Progenitor cell of endocrine pancreas (in vitro differentiated cells): ENCODE measurements around the gene TMEM61. TPM values are rescaled to one million over a fixed set of nuclear protein-coding genes. Genes with fewer than 3 reads are reported as not detected.

ENCODE experiments used
- DNase-seq: peaks from one replicate; pipeline ENCODE4 v3.0.0; 2021; ENCODE audit warnings: low spot score; ENCODE audit not compliant: unreplicated experiment
- H3K27ac Mint-ChIP-seq: 2 replicates; pipeline ENCODE4 v1.8.0; 2021; ENCODE audit warnings: mild to moderate bottlenecking, moderate library complexity, mixed read lengths
- H3K27me3 Mint-ChIP-seq: 2 replicates; pipeline ENCODE4 v1.8.0; 2021; ENCODE audit warnings: mixed read lengths
- H3K36me3 Mint-ChIP-seq: 2 replicates; pipeline ENCODE4 v1.8.0; 2022; ENCODE audit warnings: mixed read lengths; ENCODE audit not compliant: insufficient read depth
- H3K4me1 Mint-ChIP-seq: 2 replicates; pipeline ENCODE4 v1.8.0; 2021; ENCODE audit warnings: low read depth, mixed read lengths
- H3K4me3 Mint-ChIP-seq: 2 replicates; pipeline ENCODE4 v1.8.0; 2021; ENCODE audit warnings: low read depth, mild to moderate bottlenecking, moderate library complexity, mixed read lengths
- H3K9me3 Mint-ChIP-seq: 2 replicates; pipeline ENCODE4 v1.8.0; 2021; ENCODE audit warnings: low read depth, mixed read lengths
- CTCF ChIP-seq: fragments of 200-600 bp; sonication (generic); IDR thresholded peaks from one replicate; pipeline ENCODE4 v1.5.0; 2021; ENCODE audit warnings: antibody characterized with exemption, mild to moderate bottlenecking; ENCODE audit not compliant: unreplicated experiment
- total RNA-seq: library from RNA; stranded (reverse); gene quantifications from 2 replicates; pipeline ENCODE4 v1.2.1, GENCODE V29; 2021

Gene TMEM61
- total RNA-seq, 1 donor from 2014 or later, result 0.53 TPM

DNA sequence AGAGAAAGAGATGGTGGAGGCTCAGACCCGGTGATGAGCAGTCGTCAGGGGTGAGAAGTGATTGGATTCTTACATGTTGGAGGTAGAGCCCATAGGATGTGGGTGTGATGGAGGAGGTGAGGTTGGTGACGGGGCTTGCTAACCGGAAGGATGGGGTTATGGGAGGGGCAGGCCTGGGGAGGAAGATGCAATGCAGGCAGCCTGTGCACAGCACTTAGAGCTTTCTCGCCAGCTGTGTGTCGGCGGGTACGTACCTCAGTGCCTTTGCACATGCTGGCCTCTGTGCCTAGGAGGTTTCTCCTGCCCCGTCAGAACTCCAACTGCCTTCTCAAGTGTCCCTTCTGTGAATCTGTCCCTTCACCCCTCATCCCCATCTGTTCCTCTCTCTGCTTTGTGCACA is 15.4 kb downstream of the TMEM61 start:
- TF ChIP-seq CTCF, result no peak
- H3K4me3 Mint-ChIP-seq, result no peak overlapping the region
- no peak overlapping the region for H3K27ac Mint-ChIP-seq

DNA sequence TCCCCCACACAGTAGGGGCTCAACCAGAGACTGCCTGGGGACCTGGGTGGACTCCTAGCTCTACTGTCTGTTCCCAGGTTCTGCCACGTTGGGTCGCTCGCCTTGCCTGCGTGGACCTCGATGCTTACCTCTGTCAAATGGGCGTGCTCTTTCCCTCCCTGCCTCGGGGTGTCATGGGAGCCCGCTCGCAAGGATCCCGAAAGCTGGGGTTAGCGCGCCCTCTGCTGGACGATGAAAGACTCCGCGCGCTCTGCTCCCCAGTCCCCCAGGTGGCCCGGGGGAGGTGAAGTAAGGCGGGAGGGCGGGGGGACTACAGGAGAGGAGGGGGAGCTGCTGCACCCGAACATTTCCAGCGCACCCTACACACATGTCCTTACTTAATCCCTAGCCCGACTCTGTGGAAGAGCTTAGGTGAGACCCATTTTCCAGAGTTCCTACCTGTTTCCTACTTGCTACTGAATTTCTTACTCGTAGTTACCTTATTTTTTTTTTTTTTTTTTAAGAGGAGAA is 16.0 kb downstream of the TMEM61 start:
- Mint-ChIP-seq H3K4me3 (peak overlapping the region; percentile 55), H3K27ac (no peak overlapping the region), H3K36me3 (no peaks in the 10 kb centered on the region), H3K27me3 (peaks cover 63% of the 10 kb centered on the region), H3K9me3 (no peaks in the 10 kb centered on the region), H3K4me1 (peaks cover 10% of the 10 kb centered on the region)
- peak; percentile 70 for DNase-seq
- peak; percentile 84 for TF ChIP-seq CTCF

More for the DNA sequence above, 15.4 kb downstream of the TMEM61 start:
- no peak for DNase-seq
- Mint-ChIP-seq H3K4me1 (peaks cover 10% of the 10 kb centered on the region), H3K27me3 (peaks cover 67% of the 10 kb centered on the region), H3K9me3 (no peaks in the 10 kb centered on the region), H3K36me3 (no peaks in the 10 kb centered on the region)

DNA sequence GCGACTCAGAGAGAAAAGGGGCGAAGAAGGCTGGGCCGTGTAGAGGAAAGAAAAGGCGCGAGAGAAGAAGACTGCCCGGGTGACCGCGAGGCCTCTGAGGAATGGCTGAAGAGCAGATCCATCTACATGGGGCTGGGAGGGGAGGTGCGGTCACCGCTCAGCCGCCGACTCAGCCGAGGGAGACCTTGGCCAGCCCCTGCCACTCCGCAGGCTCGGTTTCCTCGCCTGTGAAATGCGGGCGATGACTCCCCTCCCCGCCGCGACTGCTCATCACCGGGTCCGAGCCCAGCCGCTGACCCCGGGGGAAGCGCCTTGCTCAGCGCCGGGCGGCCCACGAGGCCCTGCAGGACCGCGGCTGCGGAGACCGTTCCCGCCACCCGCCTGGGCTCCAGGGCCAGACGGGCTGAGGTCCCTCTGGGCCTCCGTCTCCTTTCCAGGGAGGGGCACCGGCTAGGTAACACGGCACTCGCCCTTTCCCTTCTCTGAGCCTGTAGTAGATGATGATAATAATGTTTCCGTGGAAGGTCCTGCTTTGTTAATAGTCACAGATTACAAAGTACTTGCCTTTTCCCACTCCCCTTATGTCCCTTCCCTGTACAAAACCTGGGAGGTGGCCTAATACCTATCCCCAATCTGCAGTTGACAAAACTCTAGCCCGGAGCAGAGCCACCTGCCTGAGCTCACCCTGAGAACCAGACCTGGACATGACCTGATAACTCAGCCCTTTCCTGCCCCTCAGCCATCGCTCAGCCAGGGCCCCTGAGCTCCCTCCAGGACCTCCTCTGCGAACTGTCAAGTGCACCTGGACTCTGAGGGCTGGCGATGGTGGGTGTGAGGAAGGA is 16.7 kb downstream of the TMEM61 start:
- peaks cover 10% of the 10 kb centered on the region for H3K4me1 Mint-ChIP-seq
- H3K27me3 Mint-ChIP-seq, result peaks cover 63% of the 10 kb centered on the region
- no peak overlapping the region for H3K27ac Mint-ChIP-seq
- no peaks in the 10 kb centered on the region for H3K9me3 Mint-ChIP-seq
- no peak for TF ChIP-seq CTCF
- H3K4me3 Mint-ChIP-seq, result peak overlapping the region; percentile 55
- DNase-seq, result no peak
- no peaks in the 10 kb centered on the region for H3K36me3 Mint-ChIP-seq

DNA sequence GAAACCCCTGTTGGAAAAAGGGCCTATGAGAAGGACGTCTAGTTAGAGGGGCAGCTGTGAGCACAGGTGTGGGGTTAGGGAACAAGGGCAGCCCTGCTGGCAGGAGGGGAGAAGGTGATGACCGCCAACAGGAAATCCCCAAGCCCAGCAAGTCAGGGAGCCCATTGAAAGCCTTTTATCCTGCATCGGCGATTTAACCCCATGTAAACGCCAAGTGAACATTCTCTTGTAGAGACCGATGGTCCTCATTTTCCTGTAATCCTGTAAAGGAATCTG is 17.2 kb downstream of the TMEM61 start:
- peaks cover 10% of the 10 kb centered on the region for H3K4me1 Mint-ChIP-seq
- no peaks in the 10 kb centered on the region for H3K9me3 Mint-ChIP-seq
- H3K36me3 Mint-ChIP-seq, result no peaks in the 10 kb centered on the region
- DNase-seq, result no peak
- H3K27ac Mint-ChIP-seq, result no peak overlapping the region
- H3K4me3 Mint-ChIP-seq, result no peak overlapping the region
- peaks cover 63% of the 10 kb centered on the region for H3K27me3 Mint-ChIP-seq
- TF ChIP-seq CTCF, result no peak

DNA sequence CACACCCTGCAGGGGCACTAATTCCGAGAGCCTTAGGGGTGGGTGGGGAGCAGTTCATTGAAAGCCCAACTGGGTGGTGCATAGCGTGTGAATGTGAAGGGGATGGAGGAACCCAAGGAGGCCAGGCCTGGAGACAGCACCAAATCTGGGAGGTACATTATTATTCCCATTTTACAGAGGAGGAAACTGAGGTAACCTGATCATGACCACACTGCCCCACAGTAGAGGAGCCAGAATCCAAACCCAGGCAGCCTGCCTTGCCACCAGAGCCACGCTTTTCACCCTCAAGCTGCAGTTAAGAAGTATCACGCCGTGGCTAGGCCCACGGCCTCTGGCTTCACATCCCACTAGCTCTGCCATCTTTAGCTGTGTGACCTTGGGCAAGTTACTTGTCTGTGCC is 17.7 kb downstream of the TMEM61 start:
- Mint-ChIP-seq H3K9me3 (no peaks in the 10 kb centered on the region), H3K4me3 (no peak overlapping the region), H3K4me1 (peaks cover 10% of the 10 kb centered on the region), H3K36me3 (no peaks in the 10 kb centered on the region), H3K27me3 (peaks cover 63% of the 10 kb centered on the region), H3K27ac (no peak overlapping the region)
- no peak for TF ChIP-seq CTCF
- no peak for DNase-seq
